Measurements from ENCODE around the gene MFN2.

- TF ChIP-seq CTCF (IDR thresholded peaks at IDR 0.05; ENCODE audit: low read length) = no peak
- TF ChIP-seq EZH2 (IDR thresholded peaks at IDR 0.05; ENCODE audit: borderline replicate concordance, low read length) = no peak
Observed at GRCh38 chr1:12047120-12047876, 67.1 kb downstream of the MFN2 start.

Measured in OCI-LY1 (cell line).